ENCODE results near the gene CDK19. TPM values are rescaled to one million over a fixed set of nuclear protein-coding genes. Genes with fewer than 3 reads are reported as not detected.

The CDK19 gene
- total and polyA plus RNA-seq, 9 of the 15 experiments (the other 6 are each of a cell fraction or from before 2014, with no cell fraction given): 3.8 to 15.2 (median 7.4) TPM

- POLR2A ChIA-PET: interaction anchor here (0.6 to 0.9 kb wide), 2 partner anchors 9 to 194 kb away, joined by 3 to 5 read pairs; no protein-coding TSS in a partner anchor
- no peak for TF ChIP-seq NFE2L1 (tag; IDR thresholded peaks at IDR 0.05; ENCODE audit: borderline replicate concordance, low read depth)
- no peak for TF ChIP-seq ZNF77 (CRISPR knock-in tag; IDR thresholded peaks at IDR 0.05)
- no peak for TF ChIP-seq ZNF830 (CRISPR knock-in tag; IDR thresholded peaks at IDR 0.05)
- TF ChIP-seq CHAMP1 (IDR thresholded peaks at IDR 0.05): no peak
- no peak for TF ChIP-seq RREB1 (CRISPR knock-in tag; IDR thresholded peaks at IDR 0.05)
- no peak for TF ChIP-seq XRCC5 (IDR thresholded peaks at IDR 0.05; ENCODE audit: low read depth, low read length)
- no peak for TF ChIP-seq GATA2 (CRISPR knock-in tag; IDR thresholded peaks at IDR 0.05)
- TF ChIP-seq SNAPC5 (CRISPR knock-in tag; IDR thresholded peaks at IDR 0.05): no peak
- TF ChIP-seq ZNF277 (CRISPR knock-in tag; IDR thresholded peaks at IDR 0.05; ENCODE audit: borderline replicate concordance): no peak
Observed at GRCh38 chr6:110614106-110614505, 201.2 kb downstream of the CDK19 start.

More at GRCh38 chr6:110614106-110614505, 201.2 kb downstream of the CDK19 start:
- Histone ChIP-seq H3K4me2 (ENCODE audit: insufficient read depth, low read length) (no peak overlapping the region), H4K20me1 (replicated peaks; ENCODE audit: control insufficient read depth, insufficient read depth, low read length) (no peaks in the 10 kb centered on the region), H3K79me2 (ENCODE audit: control insufficient read depth, insufficient read depth, low read length) (no peaks in the 10 kb centered on the region), H3K4me3 (no peak overlapping the region), H3K9ac (ENCODE audit: insufficient read depth in 1 of 2, low read depth in 2 of 2, low read length in 2 of 2) (no peak overlapping the region), H3K27ac (ENCODE audit: extremely low read depth, low read depth, low read length) (no peak overlapping the region), H3K4me1 (replicated peaks in 1 of 2; ENCODE audit: control insufficient read depth in 2 of 2, insufficient read depth in 2 of 2, low read length in 2 of 2) (peaks cover 10 to 13% of the 10 kb centered on the region in 2 experiments; a peak in 3 of 5 replicates), H3K9me1 (ENCODE audit: control insufficient read depth, insufficient read depth, low read length) (no peaks in the 10 kb centered on the region), H2AFZ (ENCODE audit: low read depth, low read length) (no peak overlapping the region), H3K27me3 (ENCODE audit: control insufficient read depth in 2 of 2, insufficient read depth in 2 of 2, low read length in 2 of 2) (no peaks in the 10 kb centered on the region), H3K36me3 (ENCODE audit: control insufficient read depth, insufficient read depth, low read length) (no peaks in the 10 kb centered on the region), H3K9me3 (replicated peaks; ENCODE audit: control insufficient read depth, insufficient read depth, low read depth, low read length) (no peaks in the 10 kb centered on the region)
- DNase-seq (ENCODE audit: extremely low read depth in 1 of 4, low spot score in 3 of 4): no peak
- CTCF ChIA-PET (ENCODE audit: low intra/inter-chr PET ratio): no interaction called here
- in situ Hi-C loops (cut with MboI): no loop called here
- FAIRE-seq: no peak
- BruUV-seq (replicated peaks): no TSS peak
- intact Hi-C loops (cut with micrococcal nuclease): no loop called here
- WGBS (ENCODE audit: insufficient coverage, low coverage, missing lambda C conversion rate): 43% methylated on average over 1 of the region's 1 CpG
- no peak for ATAC-seq

Measured in K562 (cell line).